Adrenal gland (tissue), 12 donors: ENCODE measurements around the gene ADD3. TPM values are rescaled to one million over a fixed set of nuclear protein-coding genes. Genes with fewer than 3 reads are reported as not detected.

ENCODE experiments used
- DNase-seq, 7 donors: peaks; one replicate each; pipeline ENCODE4 v3.0.0-alpha.2; 2019 to 2020
- H3K27ac ChIP-seq, 5 donors: fragments of 200-600 bp; sonication (generic) in 4 of 5; 1 replicate in 3 of 5; 2 replicates in 2 of 5; pipeline versions ENCODE4 v1.5.1 to v1.8.0; 2016 to 2020; ENCODE audit warnings: mild to moderate bottlenecking in 1 of 5
- H3K27me3 ChIP-seq: fragments of 200-600 bp; 2 replicates; pipeline ENCODE4 v1.8.0; 2021
- H3K36me3 ChIP-seq, 2 donors: fragments of 200-600 bp; replicated peaks in 1 of 2; 1 replicate in 1 of 2; 2 replicates in 1 of 2; pipeline versions ENCODE4 v1.5.1 to v1.8.0; 2018 to 2022
- H3K4me1 ChIP-seq, 2 donors: fragments of 200-600 bp; replicated peaks in 1 of 2; 1 replicate in 1 of 2; 2 replicates in 1 of 2; pipeline versions ENCODE4 v1.5.1 to v1.8.0; 2018 to 2021
- H3K4me3 ChIP-seq, 4 donors: fragments of 200-600 bp; sonication (generic) in 3 of 4; one replicate each; pipeline ENCODE4 v1.5.1; 2016 to 2018
- H3K9me3 ChIP-seq, 3 donors: fragments of 200-600 bp; sonication (generic) in 1 of 3; replicated peaks in 1 of 3; 1 replicate in 2 of 3; 2 replicates in 1 of 3; pipeline versions ENCODE4 v1.5.1 to v1.8.0; 2016 to 2021
- CTCF ChIP-seq, 6 experiments: fragments of 450-650 bp in 4 of 6; fragments of 200-600 bp in 2 of 6; sonication (generic) in 1 of 6; IDR thresholded peaks; 1 replicate in 5 of 6; 2 replicates in 1 of 6; pipeline versions ENCODE4 v1.5.1 to v1.8.0; 2016 to 2021; ENCODE audit warnings: antibody characterized with exemption in 6 of 6, mild to moderate bottlenecking in 2 of 6, moderate library complexity in 1 of 6
- POLR2A ChIP-seq, 2 donors: fragments of 450-650 bp; IDR thresholded peaks; one replicate each; pipeline ENCODE4 v1.6.1; 2017; ENCODE audit warnings: antibody characterized with exemption in 2 of 2, mild to moderate bottlenecking in 2 of 2, moderate library complexity in 1 of 2
- WGBS, 4 donors: extraction: QIAGEN DNeasy Blood & Tissue Kit in 2 of 4; methylation state at CpG; one replicate each; pipeline versions ENCODE4 v1.1.5 to v1.1.7; 2013 to 2017; 5-methylcytosine and 5-hydroxymethylcytosine counted together
- intact Hi-C, 2 donors: fragments of 100-400 bp; cut with DNase I; formaldehyde crosslinking; loops; one replicate each; pipeline versions ENCODE4 v1.14.1 to v1.15.0; 2022 to 2023
- polyA plus RNA-seq, 3 donors: library from polyadenylated mRNA; stranded (reverse); fragments of 200-250 nt in 2 of 3; fragments of 350-450 nt in 1 of 3; fragmentation: Illumina TruSeq in 1 of 3; extraction: RNeasy Lipid Tissue Mini Kit (QIAGEN cat#74804) in 1 of 3; gene quantifications; one replicate each; pipeline ENCODE4 v1.2.3, GENCODE V29; 2013 to 2014
- total RNA-seq, 9 donors: library from RNA; depleted of rRNA in 4 of 9; stranded (reverse); fragments of >200 nt in 4 of 9; fragments of 120-200 nt in 1 of 9; fragmentation: NEBNext Ultra II Directional in 1 of 9; extraction: Animal tissue kit (Norgen Biotek cat#: 25700) in 1 of 9; gene quantifications; one replicate each; pipeline versions ENCODE4 v1.1.0 to v1.2.4, GENCODE V29; 2013 to 2023
- donor health status: healthy with polysubstance abuse.
- donor health status: Bipolar disorder and iron deficiency.
- donor health status: DM: yes; HTN: yes; CAD: no.
- donor health status: DM: no; HTN: no; CAD: no.
- donor health status: DM: no; HTN: no; CAD: no.
- donor health status: DM: yes; HTN: yes; CAD: no.

The ADD3 gene
- total and polyA plus RNA-seq, 12 donors = 15.6 to 122 (median 43.4) TPM

GRCh38 chr10:110051487-110051886, 43.7 kb downstream of the ADD3 start:
- Histone ChIP-seq H3K4me3 (no peak overlapping the region), H3K36me3 (no peaks in the 10 kb centered on the region), H3K9me3 (no peaks in the 10 kb centered on the region), H3K4me1 (no peaks in the 10 kb centered on the region), H3K27me3 (no peaks in the 10 kb centered on the region), H3K27ac (no peak overlapping the region)
- 86 to 92% (median 89%) methylated on average over 2 of the region's 2 CpGs for WGBS, 4 donors
- no peak for DNase-seq
- no peak for TF ChIP-seq CTCF (IDR thresholded peaks at IDR 0.05)
- no peak for TF ChIP-seq POLR2A (IDR thresholded peaks at IDR 0.05)
- intact Hi-C loops = no loop called here

GRCh38 chr10:110052916-110053315, 45.1 kb downstream of the ADD3 start:
- peaks cover 0 to 11% of the 10 kb centered on the region in 2 donors for H3K4me1 ChIP-seq

GRCh38 chr10:110056822-110057221, 49.0 kb downstream of the ADD3 start:
- intact Hi-C loops = no loop called here
- DNase-seq = no peak
- WGBS, 4 donors = 75 to 88% (median 84%) methylated on average over 2 of the region's 2 CpGs
- Histone ChIP-seq H3K4me3 (no peak overlapping the region), H3K4me1 (peaks cover 0 to 40% of the 10 kb centered on the region in 2 donors), H3K36me3 (no peaks in the 10 kb centered on the region), H3K27ac (no peak overlapping the region), H3K9me3 (no peaks in the 10 kb centered on the region), H3K27me3 (no peaks in the 10 kb centered on the region)
- TF ChIP-seq POLR2A (IDR thresholded peaks at IDR 0.05) (no peak), CTCF (IDR thresholded peaks at IDR 0.05) (no peak)

More at GRCh38 chr10:110052916-110053315, 45.1 kb downstream of the ADD3 start:
- Histone ChIP-seq H3K4me3 (no peak overlapping the region), H3K27me3 (no peaks in the 10 kb centered on the region), H3K27ac (no peak overlapping the region), H3K9me3 (no peaks in the 10 kb centered on the region), H3K36me3 (no peaks in the 10 kb centered on the region)
- no peak for TF ChIP-seq CTCF (IDR thresholded peaks at IDR 0.05)
- TF ChIP-seq POLR2A (IDR thresholded peaks at IDR 0.05) = no peak
- DNase-seq = no peak
- intact Hi-C loops = no loop called here

GRCh38 chr10:110057456-110057855, 49.7 kb downstream of the ADD3 start:
- H3K4me3 ChIP-seq = no peak overlapping the region
- intact Hi-C loops = no loop called here
- no peak overlapping the region for H3K27ac ChIP-seq
- no peak for DNase-seq
- H3K36me3 ChIP-seq = no peaks in the 10 kb centered on the region
- peaks cover 0 to 40% of the 10 kb centered on the region in 2 donors for H3K4me1 ChIP-seq
- 75 to 95% (median 88%) methylated on average over 1 of the region's 1 CpG for WGBS, 4 donors
- H3K9me3 ChIP-seq = no peaks in the 10 kb centered on the region
- H3K27me3 ChIP-seq = no peaks in the 10 kb centered on the region
- no peak for TF ChIP-seq CTCF (IDR thresholded peaks at IDR 0.05)
- no peak for TF ChIP-seq POLR2A (IDR thresholded peaks at IDR 0.05)
